ENCODE measurements around the gene DNAH14.
A peak's percentile ranks its signal among the peaks of the same experiment; 100 is the strongest.

The DNAH14 gene

GRCh38 chr1:225426395-225427234 is 497.1 kb downstream of the DNAH14 start (continued):
- TF ChIP-seq ZNF248 (tag by site-specific recombination; IDR thresholded peaks at IDR 0.05) (no peak), ZNF16 (tag by site-specific recombination; IDR thresholded peaks at IDR 0.05; ENCODE audit: low read depth) (no peak), GLIS1 (tag by site-specific recombination; IDR thresholded peaks at IDR 0.05) (peak; percentile 30; the same call in 1 of the 2 replicates), ZFP3 (tag by site-specific recombination; IDR thresholded peaks at IDR 0.05; ENCODE audit: low read depth) (no peak), SCRT1 (tag by site-specific recombination; IDR thresholded peaks at IDR 0.05; ENCODE audit: borderline replicate concordance) (peak; percentile 96), ZNF830 (tag by site-specific recombination; IDR thresholded peaks at IDR 0.05; ENCODE audit: low read depth) (no peak), ZNF777 (tag by site-specific recombination; IDR thresholded peaks at IDR 0.05; ENCODE audit: borderline replicate concordance) (no peak), BCL11B (tag by site-specific recombination; IDR thresholded peaks at IDR 0.05; ENCODE audit: low read depth) (no peak; the same call in 1 of the 2 replicates), TCF7L2 (IDR thresholded peaks at IDR 0.05; ENCODE audit: borderline replicate concordance, low read depth, low read length) (no peak), ZNF433 (tag by site-specific recombination; IDR thresholded peaks at IDR 0.05; ENCODE audit: low read depth) (no peak), ZNF473 (tag by site-specific recombination; IDR thresholded peaks at IDR 0.05) (no peak), ZNF350 (tag by site-specific recombination; IDR thresholded peaks at IDR 0.05) (no peak), ZNF792 (tag by site-specific recombination; IDR thresholded peaks at IDR 0.05) (no peak; the same call in 1 of the 2 replicates), ZNF280C (tag by site-specific recombination; IDR thresholded peaks at IDR 0.05) (no peak), ZNF660 (tag by site-specific recombination; IDR thresholded peaks at IDR 0.05) (no peak; the same call in 1 of the 2 replicates), ZNF664 (tag by site-specific recombination; IDR thresholded peaks at IDR 0.05) (no peak), ZNF510 (tag by site-specific recombination; IDR thresholded peaks at IDR 0.05; ENCODE audit: insufficient replicate concordance) (no peak), ZNF266 (tag by site-specific recombination; IDR thresholded peaks at IDR 0.05; ENCODE audit: low read depth) (no peak), GLIS2 (tag by site-specific recombination; IDR thresholded peaks at IDR 0.05) (peak; percentile 64), ZNF23 (tag by site-specific recombination; IDR thresholded peaks at IDR 0.05; ENCODE audit: borderline replicate concordance) (no peak), ZNF629 (tag by site-specific recombination; IDR thresholded peaks at IDR 0.05) (no peak), REST (tag by site-specific recombination; IDR thresholded peaks at IDR 0.05) (peak; percentile 76), OVOL3 (tag by site-specific recombination; IDR thresholded peaks at IDR 0.05) (no peak; the same call in 1 of the 2 replicates), ZNF341 (tag by site-specific recombination; IDR thresholded peaks at IDR 0.05; ENCODE audit: low read depth) (peak; percentile 22; the same call in 1 of the 2 replicates), ZSCAN16 (tag by site-specific recombination; IDR thresholded peaks at IDR 0.05) (no peak), ZBTB21 (tag by site-specific recombination; IDR thresholded peaks at IDR 0.05) (peak; percentile 14; the same call in 1 of the 2 replicates), ZNF114 (tag by site-specific recombination; IDR thresholded peaks at IDR 0.05) (no peak), ZEB2 (tag by site-specific recombination; IDR thresholded peaks at IDR 0.05) (peak; percentile 89)
- TF ChIP-seq, protein P1, sequence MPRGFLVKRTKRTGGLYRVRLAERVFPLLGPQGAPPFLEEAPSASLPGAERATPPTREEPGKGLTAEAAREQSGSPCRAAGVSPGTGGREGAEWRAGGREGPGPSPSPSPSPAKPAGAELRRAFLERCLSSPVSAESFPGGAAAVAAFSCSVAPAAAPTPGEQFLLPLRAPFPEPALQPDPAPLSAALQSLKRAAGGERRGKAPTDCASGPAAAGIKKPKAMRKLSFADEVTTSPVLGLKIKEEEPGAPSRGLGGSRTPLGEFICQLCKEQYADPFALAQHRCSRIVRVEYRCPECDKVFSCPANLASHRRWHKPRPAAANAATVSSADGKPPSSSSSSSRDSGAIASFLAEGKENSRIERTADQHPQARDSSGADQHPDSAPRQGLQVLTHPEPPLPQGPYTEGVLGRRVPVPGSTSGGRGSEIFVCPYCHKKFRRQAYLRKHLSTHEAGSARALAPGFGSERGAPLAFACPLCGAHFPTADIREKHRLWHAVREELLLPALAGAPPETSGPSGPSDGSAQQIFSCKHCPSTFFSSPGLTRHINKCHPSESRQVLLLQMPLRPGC (tag by site-specific recombination; IDR thresholded peaks at IDR 0.05): no peak
- TF ChIP-seq, protein P2, sequence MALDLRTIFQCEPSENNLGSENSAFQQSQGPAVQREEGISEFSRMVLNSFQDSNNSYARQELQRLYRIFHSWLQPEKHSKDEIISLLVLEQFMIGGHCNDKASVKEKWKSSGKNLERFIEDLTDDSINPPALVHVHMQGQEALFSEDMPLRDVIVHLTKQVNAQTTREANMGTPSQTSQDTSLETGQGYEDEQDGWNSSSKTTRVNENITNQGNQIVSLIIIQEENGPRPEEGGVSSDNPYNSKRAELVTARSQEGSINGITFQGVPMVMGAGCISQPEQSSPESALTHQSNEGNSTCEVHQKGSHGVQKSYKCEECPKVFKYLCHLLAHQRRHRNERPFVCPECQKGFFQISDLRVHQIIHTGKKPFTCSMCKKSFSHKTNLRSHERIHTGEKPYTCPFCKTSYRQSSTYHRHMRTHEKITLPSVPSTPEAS (tag by site-specific recombination; IDR thresholded peaks at IDR 0.05): 0 out of 2 replicates have a peak, but pooled peaks have one; percentile 7
